GM20000 (cell line): ENCODE data around the gene ITPKB.

Source experiments
- DNase-seq: peaks from one replicate; pipeline ENCODE4 v3.0.0; 2012; ENCODE audit warnings: low spot score
- CTCF ChIP-seq: IDR thresholded peaks from 2 replicates; pipeline ENCODE4 v1.5.1; 2012; ENCODE audit warnings: mild to moderate bottlenecking, control low read depth; ENCODE audit errors: extremely low read depth, missing control alignments

Gene ITPKB

GRCh38 chr1:226631229-226632000 is 107.7 kb downstream of the ITPKB start:
- DNase-seq: no peak
- no peak for TF ChIP-seq CTCF

- TF ChIP-seq CTCF: no peak
- DNase-seq: no peak
These were observed 108.5 kb downstream of the ITPKB start for GRCh38 chr1:226630592-226630991.

- no peak for DNase-seq
- no peak for TF ChIP-seq CTCF
These were observed 109.1 kb downstream of the ITPKB start for GRCh38 chr1:226629896-226630550.

GRCh38 chr1:226629210-226629895 is 109.7 kb downstream of the ITPKB start:
- no peak for TF ChIP-seq CTCF
- no peak for DNase-seq

GRCh38 chr1:226628612-226629155 is 110.4 kb downstream of the ITPKB start:
- no peak for TF ChIP-seq CTCF

GRCh38 chr1:226627924-226628611 is 111.0 kb downstream of the ITPKB start:
- DNase-seq: no peak
- no peak for TF ChIP-seq CTCF

More at GRCh38 chr1:226628612-226629155, 110.4 kb downstream of the ITPKB start:
- DNase-seq: no peak
